ENCODE results near the gene PAIP1.
"Not testable (repeated sequence)": the region's sequence is repeated elsewhere in the genome, so short reads cannot be mapped to it uniquely, and the experiment has no call there.

PAIP1 gene

DNA sequence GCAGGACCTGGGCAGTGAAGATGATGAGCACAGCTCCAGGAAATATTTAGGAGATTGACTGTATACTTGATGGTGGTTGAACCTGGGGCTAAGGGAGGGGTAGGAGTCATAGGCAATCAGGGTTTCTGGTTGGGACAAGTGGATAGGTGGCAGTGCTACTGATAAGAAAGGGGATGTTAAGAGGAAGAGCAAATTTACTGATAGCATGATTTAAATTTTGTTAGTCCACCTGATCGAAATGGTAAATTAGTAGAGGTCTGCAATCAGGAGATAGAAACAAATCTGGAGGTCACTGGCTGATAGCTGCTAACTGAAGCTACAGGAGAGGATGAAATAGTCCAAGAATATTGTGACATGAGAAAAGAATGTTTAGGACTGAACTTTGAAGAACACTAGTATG lies 36.3 kb downstream of the PAIP1 start:
- DNase-seq (ENCODE audit: low read depth in 2 of 2), result no peak

DNA sequence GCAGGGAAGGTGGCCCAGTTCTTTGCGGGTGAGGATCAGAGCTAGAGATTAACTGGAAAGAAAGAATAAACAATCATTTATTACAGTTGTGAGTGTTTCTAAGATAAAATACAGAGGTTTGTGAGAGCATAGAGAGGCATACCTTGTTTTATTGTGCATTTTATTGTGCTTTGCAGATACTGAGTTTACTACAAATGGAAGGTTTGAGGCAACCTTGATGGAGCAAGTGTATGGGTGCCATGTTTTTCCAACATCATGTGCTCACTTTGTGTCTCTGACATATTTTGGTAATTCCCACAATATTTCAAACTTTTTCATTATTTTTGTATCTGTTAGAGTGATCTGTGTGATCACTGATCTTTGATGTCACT lies 41.2 kb downstream of the PAIP1 start:
- DNase-seq (ENCODE audit: low read depth in 2 of 2), result no peak

DNA sequence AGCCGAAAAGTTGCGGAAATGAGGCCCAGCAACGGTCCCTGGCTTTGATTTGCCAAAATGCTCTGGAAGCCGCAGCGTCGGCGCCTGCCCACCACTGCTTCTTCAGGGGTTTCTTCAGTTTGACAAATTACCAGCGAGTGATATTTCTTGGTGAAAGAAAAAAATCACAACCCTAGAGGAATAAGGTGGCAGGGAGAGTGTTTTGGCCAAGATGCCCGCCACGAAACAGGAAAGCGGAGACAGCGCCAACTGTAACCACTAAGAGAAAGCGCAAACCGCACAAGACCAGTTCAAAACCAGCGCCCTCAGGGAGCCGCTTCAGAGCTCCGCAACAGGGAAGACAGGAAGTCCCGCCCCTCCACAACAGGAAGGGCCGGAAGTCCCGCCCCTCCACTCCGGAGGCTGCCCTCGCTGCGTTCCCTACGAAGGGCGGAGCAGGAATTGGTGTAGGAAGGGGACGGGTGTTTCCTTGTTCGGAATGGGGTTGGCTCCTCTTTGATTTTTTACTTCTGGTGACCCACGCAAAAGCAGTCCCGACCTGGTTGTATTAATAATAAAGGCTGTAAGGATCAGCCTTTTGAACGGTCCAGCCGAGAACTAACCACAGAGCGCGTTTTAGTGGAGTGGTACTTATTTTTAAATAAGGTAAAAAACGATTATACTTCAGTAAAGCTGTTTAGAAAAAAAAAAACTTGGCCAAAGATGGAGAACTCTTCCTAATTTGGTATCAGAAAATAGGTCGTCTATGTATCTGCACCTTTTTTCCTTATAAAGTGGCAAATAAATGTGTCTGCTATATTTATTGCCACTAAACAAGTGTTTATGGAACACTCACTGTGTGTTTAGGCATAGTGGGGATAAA lies 41.8 kb downstream of the PAIP1 start, which contains the start of gene C5orf34:
Gene C5orf34 (minus strand): TSS at position 333 of the 862 bp plus-strand sequence. CDS start 5,809 bp downstream, outside the sequence.
- DNase-seq (ENCODE audit: low read depth in 2 of 2), result peak; percentile 89 to 90

DNA sequence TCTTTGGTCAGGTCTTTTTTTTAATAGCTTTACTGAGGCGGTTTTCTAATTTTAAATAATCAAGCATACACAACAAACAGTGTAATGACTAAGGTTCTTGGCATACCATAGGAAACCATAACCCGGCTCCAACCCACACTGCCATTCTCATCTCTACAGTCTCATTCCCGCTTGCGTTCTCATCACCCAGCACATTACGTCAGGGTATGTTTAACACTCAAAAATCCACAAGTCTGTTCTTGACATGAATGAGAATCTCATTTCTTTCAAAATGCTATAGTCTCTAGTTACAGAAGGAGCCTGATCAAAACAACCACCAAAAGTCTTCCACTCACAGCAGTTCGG lies 42.4 kb downstream of the PAIP1 start:
- DNase-seq (ENCODE audit: low read depth in 2 of 2), result no peak

DNA sequence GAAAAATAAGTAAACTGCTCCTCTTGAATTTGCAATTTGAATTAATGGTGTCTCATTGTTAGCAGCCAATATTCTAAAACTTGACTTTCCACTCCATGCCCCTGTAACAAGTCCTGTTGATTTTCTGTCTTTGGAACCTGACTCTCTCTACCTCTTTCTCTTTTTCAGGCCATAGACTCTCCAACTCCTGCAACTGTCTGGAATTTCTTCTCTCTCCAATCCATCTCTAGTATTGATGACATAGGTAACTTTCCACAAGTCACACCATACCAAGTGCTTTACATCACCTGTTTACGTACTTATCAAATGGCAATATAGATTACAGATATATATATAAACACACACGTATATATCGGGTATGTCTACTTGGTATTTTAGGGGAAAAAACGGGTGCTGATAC lies 42.9 kb downstream of the PAIP1 start:
- DNase-seq (ENCODE audit: low read depth in 2 of 2), result no peak

DNA sequence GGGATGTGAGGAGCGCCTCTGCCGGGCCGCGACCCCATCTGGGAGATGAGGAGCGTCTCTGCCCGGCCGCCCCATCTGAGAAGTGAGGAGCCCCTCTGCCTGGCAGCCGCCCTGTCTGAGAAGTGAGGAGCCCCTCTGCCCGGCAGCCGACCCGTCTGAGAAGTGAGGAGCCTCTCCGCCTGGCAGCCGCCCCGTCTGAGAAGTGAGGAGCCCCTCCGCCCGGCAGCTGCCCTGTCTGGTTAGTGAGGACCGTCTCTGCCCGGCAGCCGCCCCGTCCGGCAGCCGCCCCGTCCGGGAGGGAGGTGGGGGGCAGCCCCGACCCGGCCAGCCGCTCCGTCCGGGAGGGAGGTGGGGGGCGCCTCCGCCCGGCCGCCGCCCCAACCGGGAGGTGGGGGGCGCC lies 45.8 kb downstream of the PAIP1 start:
- not testable (repeated sequence) for DNase-seq (ENCODE audit: low read depth in 2 of 2)

DNA sequence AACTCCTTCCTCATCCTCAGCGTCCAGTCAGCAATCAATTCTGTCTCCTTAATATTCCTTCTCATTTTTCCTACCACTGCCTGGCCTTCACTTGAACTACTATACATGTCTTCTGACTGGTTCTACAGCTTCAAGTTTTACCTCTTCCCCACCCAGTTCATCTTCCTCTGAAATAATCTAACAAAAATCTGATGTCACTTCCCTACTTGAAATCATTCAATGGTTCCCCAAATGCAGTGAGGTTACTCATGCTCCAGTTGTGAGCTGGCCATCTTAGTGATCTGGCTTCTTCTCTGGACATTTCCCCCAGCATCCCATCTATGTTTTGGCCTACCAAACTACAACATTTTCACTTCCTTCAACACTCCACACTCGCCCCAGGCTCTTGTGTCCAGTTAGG lies 58.3 kb downstream of the PAIP1 start:
- DNase-seq (ENCODE audit: low read depth in 2 of 2), result no peak

DNA sequence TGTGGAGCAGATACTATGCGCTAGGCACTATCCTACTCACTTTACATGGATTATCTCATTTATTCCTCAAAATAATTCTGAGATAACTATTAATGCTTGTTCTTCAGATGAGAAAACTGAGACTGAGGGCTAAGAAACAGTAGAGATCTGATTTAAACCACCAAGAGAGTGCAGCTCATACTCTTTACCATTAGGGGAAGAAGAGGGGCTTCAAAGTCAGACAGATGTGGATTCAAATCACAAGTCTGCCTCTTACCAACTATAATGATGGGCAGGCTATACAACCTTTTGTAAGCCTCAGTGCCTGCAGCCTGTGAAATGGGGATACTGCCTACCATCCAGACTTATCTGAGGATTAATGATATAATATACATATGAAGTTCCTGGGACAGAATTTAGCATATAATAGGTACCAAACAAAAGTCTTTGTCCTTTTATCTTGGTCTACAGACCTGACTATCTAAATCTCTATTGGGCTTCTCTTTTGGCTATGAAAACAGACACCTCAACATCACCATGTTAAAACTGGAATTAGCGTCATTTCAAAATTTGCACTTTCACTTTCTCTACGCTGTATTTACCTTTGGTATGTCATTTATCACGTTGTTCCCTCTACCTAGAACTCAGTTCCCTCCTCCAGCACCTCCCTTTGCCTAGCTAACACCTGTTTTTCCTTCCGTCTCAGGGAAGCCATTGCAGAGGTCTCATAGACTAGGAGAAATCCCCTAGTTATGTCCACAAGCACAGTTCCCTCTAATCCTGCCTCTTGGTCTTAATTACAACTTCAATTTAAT lies 59.4 kb downstream of the PAIP1 start:
- DNase-seq (ENCODE audit: low read depth in 2 of 2), result no peak

DNA sequence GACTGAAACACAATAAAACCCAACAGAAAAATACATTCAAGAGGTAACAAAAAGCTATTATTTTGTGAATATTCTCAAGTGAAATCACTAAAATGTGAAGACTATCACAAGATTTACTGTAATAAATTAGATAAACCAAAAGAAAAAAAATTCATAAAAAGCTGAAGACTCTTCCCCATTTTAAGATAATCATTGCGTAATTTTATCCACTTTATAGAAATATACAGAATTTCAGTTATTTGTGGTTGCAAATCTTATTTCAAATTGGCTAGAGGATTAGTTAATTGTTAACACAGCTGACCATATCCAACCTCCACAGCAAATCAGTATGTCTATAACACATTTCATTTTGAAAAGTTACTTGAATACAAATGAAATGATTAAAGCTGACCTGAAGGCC lies 65.6 kb downstream of the PAIP1 start:
- no peak for DNase-seq (ENCODE audit: low read depth in 2 of 2)

DNA sequence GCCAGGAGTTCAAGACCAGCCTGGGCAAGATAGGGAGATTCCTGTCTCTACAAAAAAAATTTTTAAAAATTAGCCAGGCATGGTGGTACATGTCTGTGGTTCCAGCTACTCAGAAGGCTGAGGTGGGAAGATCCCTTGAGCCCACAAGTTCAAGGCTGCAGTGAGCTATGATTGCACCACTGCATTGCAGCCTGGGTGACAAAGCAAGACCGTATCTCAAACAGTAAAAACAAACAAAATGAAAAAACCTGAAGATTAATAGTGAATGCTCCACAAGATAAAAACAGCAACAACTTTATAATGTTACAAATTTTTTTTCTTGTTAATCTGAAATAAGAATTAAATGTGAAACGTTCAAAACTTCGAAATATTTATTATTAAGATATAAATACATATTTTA lies 70.5 kb downstream of the PAIP1 start:
- no peak for DNase-seq (ENCODE audit: low read depth in 2 of 2)

DNA sequence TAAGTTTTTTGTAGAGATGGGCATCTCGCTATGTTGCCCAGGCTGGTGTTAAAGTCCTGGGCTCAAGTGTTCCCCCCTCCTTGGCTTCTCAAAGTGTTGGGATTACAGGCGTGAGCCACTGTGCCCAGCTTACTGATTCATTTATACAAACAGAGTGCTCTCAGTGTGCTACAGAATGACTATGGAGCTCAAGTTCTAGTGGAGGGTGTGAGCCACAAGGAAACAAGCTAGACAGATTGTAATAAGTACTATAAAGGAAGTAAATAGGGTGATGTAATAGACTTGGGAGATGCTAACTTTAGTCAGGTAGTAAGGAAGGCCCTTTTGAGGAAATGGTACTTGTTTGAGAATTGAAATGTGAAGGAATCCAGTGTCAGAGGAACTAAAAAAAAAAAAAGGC lies 71.5 kb downstream of the PAIP1 start:
- DNase-seq (ENCODE audit: low read depth in 2 of 2), result no peak

DNA sequence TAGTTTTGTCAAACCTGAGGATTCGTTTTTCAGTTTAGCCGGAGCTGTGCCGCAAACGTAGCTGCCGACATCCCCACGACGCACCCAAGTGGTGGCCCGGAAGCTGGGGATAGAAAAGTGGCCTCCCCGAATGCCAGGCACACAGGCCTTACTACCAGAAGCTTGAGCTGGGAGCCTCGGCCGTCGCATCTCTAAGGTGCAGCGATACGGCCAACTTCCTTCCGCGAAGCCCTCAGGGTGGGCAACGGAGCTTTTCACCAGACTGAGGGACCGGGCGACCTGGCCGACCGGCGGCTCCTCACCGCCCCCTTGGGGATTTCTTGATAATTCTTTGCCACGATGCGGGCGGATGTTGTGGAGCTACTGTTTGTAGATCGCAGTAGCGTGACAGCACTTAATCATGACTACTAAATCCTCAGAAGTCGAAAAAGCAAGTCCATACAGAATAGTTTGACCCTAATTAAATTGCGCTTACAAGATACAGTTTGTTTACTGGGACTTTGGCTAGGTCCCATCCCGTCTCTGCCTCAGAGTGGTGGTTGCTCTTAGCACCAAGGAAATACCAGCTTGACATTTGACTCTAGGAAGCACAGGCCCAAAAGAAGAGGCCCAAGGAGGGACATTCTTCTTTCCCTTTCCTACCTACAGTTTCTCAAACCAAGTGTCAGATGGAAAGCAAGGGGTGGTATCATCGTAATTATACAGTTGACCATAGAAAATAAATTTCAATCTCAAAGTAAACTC lies 72.6 kb downstream of the PAIP1 start:
- DNase-seq (ENCODE audit: low read depth in 2 of 2), result peak; percentile 74

DNA sequence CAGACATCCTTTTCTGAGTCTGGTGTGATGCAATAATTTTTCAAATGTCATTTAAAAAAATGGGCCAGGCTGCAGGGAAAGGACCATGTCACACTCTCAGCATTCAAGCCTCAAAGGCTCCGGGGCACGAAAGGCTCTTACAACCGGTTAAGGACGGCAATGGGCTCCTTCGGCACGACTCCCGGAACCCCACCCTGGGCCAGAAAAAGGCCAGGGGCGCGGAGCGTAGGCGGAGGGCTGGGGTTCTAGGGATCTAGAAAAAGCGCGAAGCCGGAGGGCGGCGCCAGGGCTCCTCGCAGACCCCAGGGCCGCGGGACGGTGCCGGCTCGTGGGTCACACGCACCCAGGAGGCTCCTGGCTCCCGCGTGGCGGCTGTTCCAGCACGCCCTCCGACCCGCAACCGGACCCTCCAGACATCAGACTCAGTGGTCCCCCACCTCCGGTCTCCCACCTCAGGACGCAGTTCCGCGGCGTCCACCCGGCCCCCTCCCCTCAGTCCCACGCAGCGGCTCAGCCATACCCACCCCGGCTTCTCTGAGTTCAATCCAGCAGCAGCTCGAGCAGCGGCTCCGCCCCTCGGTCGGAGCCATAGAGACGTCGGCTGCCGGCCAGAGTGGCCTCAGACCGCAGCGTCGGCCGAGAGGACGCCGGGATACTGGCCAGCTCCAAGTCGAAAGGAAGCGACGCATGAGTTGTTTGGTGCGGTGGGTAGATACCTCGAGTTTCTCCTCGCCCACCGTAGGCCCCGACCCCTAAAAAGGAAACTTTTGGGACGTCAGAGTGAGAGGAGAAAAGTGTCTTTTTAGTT lies 73.4 kb downstream of the PAIP1 start, which contains the start of gene TMEM267:
Gene TMEM267 (minus strand): TSS at position 568 of the 808 bp plus-strand sequence. CDS start 29,896 bp downstream, outside the sequence.
- DNase-seq (ENCODE audit: low read depth in 2 of 2), result peak; percentile 66 to 76

DNA sequence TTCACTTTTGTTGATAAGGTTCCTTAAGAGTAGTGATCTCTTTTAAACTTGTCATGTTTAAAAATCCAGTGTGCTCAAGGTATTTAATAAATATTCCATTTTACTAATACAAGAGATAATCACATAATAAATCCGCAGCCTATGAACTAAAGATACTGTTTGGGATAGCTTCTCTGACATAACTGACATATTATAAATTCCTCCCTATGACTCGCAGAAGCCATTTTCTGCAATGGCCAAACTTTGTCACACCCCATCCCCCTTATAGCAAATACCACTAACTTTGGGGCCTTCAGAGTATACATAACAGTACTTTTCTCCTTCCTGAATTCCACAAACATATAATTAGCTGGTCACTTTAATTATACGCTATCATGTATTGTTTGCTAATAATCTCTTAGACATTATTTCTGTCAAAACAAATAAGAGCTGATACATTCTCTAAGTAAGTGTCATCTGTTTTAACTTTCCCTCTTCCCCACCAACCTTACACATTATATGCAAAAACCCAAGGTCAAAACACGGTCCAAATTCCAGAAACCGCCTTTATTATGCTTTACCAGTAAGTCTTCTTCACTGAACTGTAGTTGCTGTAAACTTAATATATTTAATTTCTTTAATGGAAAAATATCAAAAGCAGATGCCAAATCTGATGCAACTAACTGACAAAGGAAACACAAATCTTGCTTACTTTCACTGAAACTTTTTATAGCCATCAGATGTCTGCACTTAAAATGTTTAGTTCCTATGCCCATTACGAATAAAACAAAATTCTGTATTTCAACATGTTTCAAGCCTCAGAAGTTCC lies 74.2 kb downstream of the PAIP1 start:
- DNase-seq (ENCODE audit: low read depth in 2 of 2), result no peak
